Endothelial cell of umbilical vein (primary cell): ENCODE data around the gene NSFL1C.

Experiments used
- CTCF ChIP-seq, 2 donors: IDR thresholded peaks; 1 replicate in 1 of 2; 2 replicates in 1 of 2; pipeline ENCODE4 v1.5.1; 2011; ENCODE audit warnings: low read length in 2 of 2, mild to moderate bottlenecking in 2 of 2, moderate library complexity in 2 of 2, control low read depth in 1 of 2, inconsistent platforms in 1 of 2, low read depth in 1 of 2; ENCODE audit not compliant: insufficient read depth in 1 of 2; ENCODE audit errors: extremely low read depth in 1 of 2
- EZH2 ChIP-seq: IDR thresholded peaks from 2 replicates; pipeline ENCODE4 v1.6.1; 2012; ENCODE audit warnings: borderline replicate concordance, low read depth, mild to moderate bottlenecking, moderate library complexity, low read length, inconsistent platforms; ENCODE audit not compliant: severe bottlenecking
- FOS ChIP-seq: IDR thresholded peaks from 2 replicates; pipeline ENCODE4 v1.6.1; 2011; ENCODE audit warnings: mild to moderate bottlenecking, low read length, moderate library complexity, borderline replicate concordance; ENCODE audit not compliant: insufficient read depth
- GATA2 ChIP-seq: IDR thresholded peaks from 2 replicates; pipeline ENCODE4 v1.7.0; 2011; ENCODE audit warnings: low read depth, mild to moderate bottlenecking, moderate library complexity, mixed read lengths, low read length; ENCODE audit not compliant: insufficient read length, insufficient read depth
- JUN ChIP-seq: IDR thresholded peaks from 2 replicates; pipeline ENCODE4 v1.6.1; 2011; ENCODE audit warnings: borderline replicate concordance, low read depth; ENCODE audit not compliant: insufficient read length, insufficient read depth
- MAX ChIP-seq: IDR thresholded peaks from 2 replicates; pipeline ENCODE4 v1.6.1; 2011; ENCODE audit not compliant: insufficient read depth, insufficient read length
- MYC ChIP-seq: IDR thresholded peaks from one replicate; pipeline ENCODE4 v1.6.1; 2011; ENCODE audit warnings: mild to moderate bottlenecking, low read depth, low read length
- POLR2A ChIP-seq: IDR thresholded peaks from 2 replicates; pipeline ENCODE4 v1.6.1; 2012; ENCODE audit warnings: low read depth, mild to moderate bottlenecking, control low read depth, low read length
- POLR2AphosphoS5 ChIP-seq: IDR thresholded peaks from 2 replicates; pipeline ENCODE4 v1.6.1; 2012; ENCODE audit warnings: low read depth, mild to moderate bottlenecking, control low read depth, low read length, moderate library complexity; ENCODE audit not compliant: insufficient read depth

- TF ChIP-seq CTCF (IDR thresholded peaks at IDR 0.05; ENCODE audit: extremely low read depth in 1 of 2, insufficient read depth in 1 of 2, low read depth in 1 of 2, low read length in 2 of 2) (no peak), POLR2A (no peak), POLR2AphosphoS5 (no peak), EZH2 (no peak), JUN (no peak), MYC (no peak), MAX (no peak), FOS (no peak), GATA2 (no peak)
Measured at GRCh38 chr20:1491860-1492642, 25.4 kb upstream of the NSFL1C start.
